Measurements from ENCODE around the gene USP17L10. TPM values are rescaled to one million over a fixed set of nuclear protein-coding genes. Genes with fewer than 3 reads are reported as not detected.
"Not testable (repeated sequence)": the region's sequence is repeated elsewhere in the genome, so short reads cannot be mapped to it uniquely, and the experiment has no call there.

USP17L10 gene, protein sequence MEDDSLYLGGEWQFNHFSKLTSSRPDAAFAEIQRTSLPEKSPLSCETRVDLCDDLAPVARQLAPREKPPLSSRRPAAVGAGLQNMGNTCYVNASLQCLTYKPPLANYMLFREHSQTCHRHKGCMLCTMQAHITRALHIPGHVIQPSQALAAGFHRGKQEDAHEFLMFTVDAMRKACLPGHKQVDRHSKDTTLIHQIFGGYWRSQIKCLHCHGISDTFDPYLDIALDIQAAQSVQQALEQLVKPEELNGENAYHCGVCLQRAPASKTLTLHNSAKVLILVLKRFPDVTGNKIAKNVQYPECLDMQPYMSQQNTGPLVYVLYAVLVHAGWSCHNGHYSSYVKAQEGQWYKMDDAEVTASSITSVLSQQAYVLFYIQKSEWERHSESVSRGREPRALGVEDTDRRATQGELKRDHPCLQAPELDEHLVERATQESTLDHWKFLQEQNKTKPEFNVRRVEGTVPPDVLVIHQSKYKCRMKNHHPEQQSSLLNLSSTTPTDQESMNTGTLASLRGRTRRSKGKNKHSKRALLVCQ
- not detected in 2 replicates for total RNA-seq

GRCh38 chr4:9210357-9210756, at the start of gene USP17L10:
Gene USP17L10 (plus strand): TSS chr4:9210657. CDS start chr4:9210657, 0 bp downstream.
- POLR2A ChIA-PET; CTCF ChIA-PET; H3K4me3 Mint-ChIP-seq; H3K27me3 Mint-ChIP-seq; H3K9me3 Mint-ChIP-seq; H3K36me3 Mint-ChIP-seq (ENCODE audit: low read depth); ATAC-seq (ENCODE audit: low read depth); intact Hi-C loops (cut with micrococcal nuclease); H3K4me1 Mint-ChIP-seq; H3K27ac Mint-ChIP-seq; DNase-seq: not testable (repeated sequence)

DNA sequence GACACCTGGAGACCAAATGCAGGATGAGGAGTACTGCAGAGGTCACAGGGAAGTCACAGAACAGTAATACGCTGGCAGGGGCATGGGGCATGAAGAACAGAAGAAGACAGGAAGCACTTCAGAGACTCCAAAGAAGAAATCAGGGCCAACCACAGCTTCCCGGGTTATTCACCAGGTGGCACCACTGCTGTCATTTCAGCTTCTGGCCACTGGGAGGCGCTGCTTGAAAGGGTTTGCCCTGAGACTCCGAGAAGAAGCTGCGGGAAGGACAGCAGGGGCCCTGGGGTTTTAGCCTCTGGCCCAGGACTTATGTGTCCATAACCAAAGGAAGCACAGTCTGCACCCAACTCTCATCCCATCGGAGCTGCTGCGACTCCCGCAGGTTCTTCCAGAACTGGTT, 44.5 kb upstream of the USP17L10 start:
- H3K36me3 Mint-ChIP-seq (ENCODE audit: low read depth); H3K4me3 Mint-ChIP-seq; POLR2A ChIA-PET; H3K27ac Mint-ChIP-seq; H3K27me3 Mint-ChIP-seq; CTCF ChIA-PET; intact Hi-C loops (cut with micrococcal nuclease); H3K4me1 Mint-ChIP-seq; DNase-seq; ATAC-seq (ENCODE audit: low read depth); H3K9me3 Mint-ChIP-seq: not testable (repeated sequence)

GRCh38 chr4:9169791-9170459, 40.5 kb upstream of the USP17L10 start, which contains the start of gene FAM90A26:
Gene FAM90A26 (plus strand): TSS chr4:9170409. CDS start chr4:9173173, 2,764 bp downstream.
- H3K27ac Mint-ChIP-seq; H3K9me3 Mint-ChIP-seq; H3K36me3 Mint-ChIP-seq (ENCODE audit: low read depth); ATAC-seq (ENCODE audit: low read depth); POLR2A ChIA-PET; H3K4me3 Mint-ChIP-seq; DNase-seq; H3K27me3 Mint-ChIP-seq; H3K4me1 Mint-ChIP-seq; CTCF ChIA-PET; intact Hi-C loops (cut with micrococcal nuclease): not testable (repeated sequence)

- H3K4me1 Mint-ChIP-seq; POLR2A ChIA-PET; DNase-seq; H3K27ac Mint-ChIP-seq; H3K4me3 Mint-ChIP-seq; H3K9me3 Mint-ChIP-seq; H3K36me3 Mint-ChIP-seq (ENCODE audit: low read depth); H3K27me3 Mint-ChIP-seq; ATAC-seq (ENCODE audit: low read depth); CTCF ChIA-PET; intact Hi-C loops (cut with micrococcal nuclease): not testable (repeated sequence)
Measured at GRCh38 chr4:9214701-9215100, 4.2 kb downstream of the USP17L10 start.

DNA sequence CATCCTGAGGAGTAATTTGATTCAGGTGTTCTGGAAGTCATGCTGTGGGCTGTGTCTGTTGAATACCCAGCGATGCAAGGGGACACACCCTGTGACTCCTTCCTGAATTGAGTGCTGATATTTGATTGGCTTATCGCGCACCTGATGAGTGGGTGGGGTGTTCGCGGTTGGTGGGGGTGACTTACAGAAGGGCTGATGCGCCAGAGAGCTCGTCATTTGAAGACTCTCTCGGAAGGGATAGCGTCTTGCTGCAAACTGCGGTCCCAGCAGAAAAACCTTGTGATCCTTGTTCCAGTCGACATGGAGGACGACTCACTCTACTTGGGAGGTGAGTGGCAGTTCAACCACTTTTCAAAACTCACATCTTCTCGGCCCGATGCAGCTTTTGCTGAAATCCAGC, 4.6 kb downstream of the USP17L10 start, which contains the start of gene USP17L11:
TSS of gene USP17L11 (plus strand) at position 301 of the 400 bp plus-strand sequence. CDS start at position 301, 0 bp downstream.
- intact Hi-C loops (cut with micrococcal nuclease); POLR2A ChIA-PET; H3K9me3 Mint-ChIP-seq; DNase-seq; H3K4me1 Mint-ChIP-seq; CTCF ChIA-PET; ATAC-seq (ENCODE audit: low read depth); H3K36me3 Mint-ChIP-seq (ENCODE audit: low read depth); H3K27ac Mint-ChIP-seq; H3K27me3 Mint-ChIP-seq; H3K4me3 Mint-ChIP-seq: not testable (repeated sequence)

DNA sequence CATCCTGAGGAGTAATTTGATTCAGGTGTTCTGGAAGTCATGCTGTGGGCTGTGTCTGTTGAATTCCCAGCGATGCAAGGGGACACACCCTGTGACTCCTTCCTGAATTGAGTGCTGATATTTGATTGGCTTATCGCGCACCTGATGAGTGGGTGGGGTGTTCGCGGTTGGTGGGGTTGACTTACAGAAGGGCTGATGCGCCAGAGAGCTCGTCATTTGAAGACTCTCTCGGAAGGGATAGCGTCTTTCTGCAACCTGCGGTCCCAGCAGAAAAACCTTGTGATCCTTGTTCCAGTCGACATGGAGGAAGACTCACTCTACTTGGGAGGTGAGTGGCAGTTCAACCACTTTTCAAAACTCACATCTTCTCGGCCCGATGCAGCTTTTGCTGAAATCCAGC, 9.4 kb downstream of the USP17L10 start, which contains the start of gene USP17L12:
TSS of gene USP17L12 (plus strand) at position 301 of the 400 bp plus-strand sequence. CDS start at position 301, 0 bp downstream.
- ATAC-seq (ENCODE audit: low read depth); H3K36me3 Mint-ChIP-seq (ENCODE audit: low read depth); H3K9me3 Mint-ChIP-seq; intact Hi-C loops (cut with micrococcal nuclease); H3K4me1 Mint-ChIP-seq; H3K4me3 Mint-ChIP-seq; DNase-seq; H3K27ac Mint-ChIP-seq; POLR2A ChIA-PET; CTCF ChIA-PET; H3K27me3 Mint-ChIP-seq: not testable (repeated sequence)

DNA sequence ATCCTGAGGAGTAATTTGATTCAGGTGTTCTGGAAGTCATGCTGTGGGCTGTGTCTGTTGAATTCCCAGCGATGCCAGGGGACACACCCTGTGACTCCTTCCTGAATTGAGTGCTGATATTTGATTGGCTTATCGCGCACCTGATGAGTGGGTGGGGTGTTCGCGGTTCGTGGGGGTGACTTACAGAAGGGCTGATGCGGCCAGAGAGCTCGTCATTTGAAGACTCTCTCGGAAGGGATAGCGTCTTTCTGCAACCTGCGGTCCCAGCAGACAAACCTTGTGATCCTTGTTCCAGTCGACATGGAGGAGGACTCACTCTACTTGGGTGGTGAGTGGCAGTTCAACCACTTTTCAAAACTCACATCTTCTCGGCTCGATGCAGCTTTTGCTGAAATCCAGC, 14.1 kb downstream of the USP17L10 start, which contains the start of gene USP17L13:
TSS of gene USP17L13 (plus strand) at position 301 of the 400 bp plus-strand sequence. CDS start at position 301, 0 bp downstream.
- H3K36me3 Mint-ChIP-seq (ENCODE audit: low read depth); H3K27me3 Mint-ChIP-seq; H3K4me1 Mint-ChIP-seq; H3K9me3 Mint-ChIP-seq; CTCF ChIA-PET; H3K4me3 Mint-ChIP-seq; H3K27ac Mint-ChIP-seq; ATAC-seq (ENCODE audit: low read depth); intact Hi-C loops (cut with micrococcal nuclease); POLR2A ChIA-PET; DNase-seq: not testable (repeated sequence)

DNA sequence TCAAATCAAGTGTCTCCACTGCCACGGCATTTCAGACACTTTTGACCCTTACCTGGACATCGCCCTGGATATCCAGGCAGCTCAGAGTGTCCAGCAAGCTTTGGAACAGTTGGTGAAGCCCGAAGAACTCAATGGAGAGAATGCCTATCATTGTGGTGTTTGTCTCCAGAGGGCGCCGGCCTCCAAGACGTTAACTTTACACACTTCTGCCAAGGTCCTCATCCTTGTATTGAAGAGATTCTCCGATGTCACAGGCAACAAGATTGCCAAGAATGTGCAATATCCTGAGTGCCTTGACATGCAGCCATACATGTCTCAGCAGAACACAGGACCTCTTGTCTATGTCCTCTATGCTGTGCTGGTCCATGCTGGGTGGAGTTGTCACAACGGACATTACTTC, 19.8 kb downstream of the USP17L10 start:
- H3K4me3 Mint-ChIP-seq; CTCF ChIA-PET; H3K27me3 Mint-ChIP-seq; intact Hi-C loops (cut with micrococcal nuclease); H3K9me3 Mint-ChIP-seq; DNase-seq; ATAC-seq (ENCODE audit: low read depth); POLR2A ChIA-PET; H3K36me3 Mint-ChIP-seq (ENCODE audit: low read depth); H3K4me1 Mint-ChIP-seq; H3K27ac Mint-ChIP-seq: not testable (repeated sequence)

DNA sequence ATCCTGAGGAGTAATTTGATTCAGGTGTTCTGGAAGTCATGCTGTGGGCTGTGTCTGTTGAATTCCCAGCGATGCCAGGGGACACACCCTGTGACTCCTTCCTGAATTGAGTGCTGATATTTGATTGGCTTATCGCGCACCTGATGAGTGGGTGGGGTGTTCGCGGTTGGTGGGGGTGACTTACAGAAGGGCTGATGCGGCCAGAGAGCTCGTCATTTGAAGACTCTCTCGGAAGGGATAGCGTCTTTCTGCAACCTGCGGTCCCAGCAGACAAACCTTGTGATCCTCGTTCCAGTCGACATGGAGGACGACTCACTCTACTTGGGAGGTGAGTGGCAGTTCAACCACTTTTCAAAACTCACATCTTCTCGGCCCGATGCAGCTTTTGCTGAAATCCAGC, 23.6 kb downstream of the USP17L10 start, which contains the start of gene USP17L15:
TSS of gene USP17L15 (plus strand) at position 301 of the 400 bp plus-strand sequence. CDS start at position 301, 0 bp downstream.
- H3K9me3 Mint-ChIP-seq; POLR2A ChIA-PET; H3K36me3 Mint-ChIP-seq (ENCODE audit: low read depth); H3K4me1 Mint-ChIP-seq; H3K27me3 Mint-ChIP-seq; H3K27ac Mint-ChIP-seq; H3K4me3 Mint-ChIP-seq; DNase-seq; CTCF ChIA-PET; intact Hi-C loops (cut with micrococcal nuclease); ATAC-seq (ENCODE audit: low read depth): not testable (repeated sequence)

- H3K27me3 Mint-ChIP-seq; ATAC-seq (ENCODE audit: low read depth); H3K36me3 Mint-ChIP-seq (ENCODE audit: low read depth); DNase-seq; CTCF ChIA-PET; POLR2A ChIA-PET; H3K27ac Mint-ChIP-seq; H3K9me3 Mint-ChIP-seq; H3K4me3 Mint-ChIP-seq; H3K4me1 Mint-ChIP-seq; intact Hi-C loops (cut with micrococcal nuclease): not testable (repeated sequence)
Measured at GRCh38 chr4:9238461-9238860, 28.0 kb downstream of the USP17L10 start.

DNA sequence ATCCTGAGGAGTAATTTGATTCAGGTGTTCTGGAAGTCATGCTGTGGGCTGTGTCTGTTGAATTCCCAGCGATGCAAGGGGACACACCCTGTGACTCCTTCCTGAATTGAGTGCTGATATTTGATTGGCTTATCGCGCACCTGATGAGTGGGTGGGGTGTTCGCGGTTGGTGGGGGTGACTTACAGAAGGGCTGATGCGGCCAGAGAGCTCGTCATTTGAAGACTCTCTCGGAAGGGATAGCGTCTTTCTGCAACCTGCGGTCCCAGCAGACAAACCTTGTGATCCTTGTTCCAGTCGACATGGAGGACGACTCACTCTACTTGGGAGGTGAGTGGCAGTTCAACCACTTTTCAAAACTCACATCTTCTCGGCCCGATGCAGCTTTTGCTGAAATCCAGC, 33.1 kb downstream of the USP17L10 start, which contains the start of gene USP17L17:
TSS of gene USP17L17 (plus strand) at position 301 of the 400 bp plus-strand sequence. CDS start at position 301, 0 bp downstream.
- H3K4me1 Mint-ChIP-seq; H3K4me3 Mint-ChIP-seq; intact Hi-C loops (cut with micrococcal nuclease); ATAC-seq (ENCODE audit: low read depth); POLR2A ChIA-PET; H3K36me3 Mint-ChIP-seq (ENCODE audit: low read depth); CTCF ChIA-PET; H3K27ac Mint-ChIP-seq; H3K27me3 Mint-ChIP-seq; H3K9me3 Mint-ChIP-seq; DNase-seq: not testable (repeated sequence)
